ENCODE results near the gene GPRC5C.
A peak's percentile ranks its signal among the peaks of the same experiment; 100 is the strongest.

The GPRC5C gene

GRCh38 chr17:74478420-74479100, 46.7 kb downstream of the GPRC5C start:
- no peak overlapping the region for H3K4me3 ChIP-seq (ENCODE audit: low read depth, low read length)
- peak; percentile 87 for DNase-seq (ENCODE audit: low read depth)
- peak; percentile 93 for TF ChIP-seq MAX (IDR thresholded peaks at IDR 0.05; ENCODE audit: low read depth, low read length)
- TF ChIP-seq CTCF (IDR thresholded peaks at IDR 0.05; ENCODE audit: low read depth, low read length) = no peak
- TF ChIP-seq POLR2A (IDR thresholded peaks at IDR 0.05; ENCODE audit: extremely low read depth, insufficient read length) = no peak
- TF ChIP-seq MYC (IDR thresholded peaks at IDR 0.05; ENCODE audit: low read depth, low read length) = peak; percentile 70

- no peak for TF ChIP-seq CTCF (IDR thresholded peaks at IDR 0.05; ENCODE audit: low read depth, low read length)
- no peak for TF ChIP-seq MAX (IDR thresholded peaks at IDR 0.05; ENCODE audit: low read depth, low read length)
- no peak for TF ChIP-seq POLR2A (IDR thresholded peaks at IDR 0.05; ENCODE audit: extremely low read depth, insufficient read length)
- no peak for TF ChIP-seq MYC (IDR thresholded peaks at IDR 0.05; ENCODE audit: low read depth, low read length)
- no peak for DNase-seq (ENCODE audit: low read depth)
These were observed 48.4 kb downstream of the GPRC5C start for GRCh38 chr17:74480290-74480689.

GRCh38 chr17:74481621-74482020, 49.7 kb downstream of the GPRC5C start:
- no peak for TF ChIP-seq CTCF (IDR thresholded peaks at IDR 0.05; ENCODE audit: low read depth, low read length)
- no peak for TF ChIP-seq POLR2A (IDR thresholded peaks at IDR 0.05; ENCODE audit: extremely low read depth, insufficient read length)
- TF ChIP-seq MAX (IDR thresholded peaks at IDR 0.05; ENCODE audit: low read depth, low read length) = no peak
- TF ChIP-seq MYC (IDR thresholded peaks at IDR 0.05; ENCODE audit: low read depth, low read length) = no peak
- H3K4me3 ChIP-seq (ENCODE audit: low read depth, low read length) = no peak overlapping the region
- DNase-seq (ENCODE audit: low read depth) = no peak

More at GRCh38 chr17:74480290-74480689, 48.4 kb downstream of the GPRC5C start:
- no peak overlapping the region for H3K4me3 ChIP-seq (ENCODE audit: low read depth, low read length)

GRCh38 chr17:74484066-74484465, 52.2 kb downstream of the GPRC5C start:
- DNase-seq (ENCODE audit: low read depth) = no peak
- no peak overlapping the region for H3K4me3 ChIP-seq (ENCODE audit: low read depth, low read length)
- TF ChIP-seq MYC (IDR thresholded peaks at IDR 0.05; ENCODE audit: low read depth, low read length) (no peak), POLR2A (IDR thresholded peaks at IDR 0.05; ENCODE audit: extremely low read depth, insufficient read length) (no peak), CTCF (IDR thresholded peaks at IDR 0.05; ENCODE audit: low read depth, low read length) (no peak), MAX (IDR thresholded peaks at IDR 0.05; ENCODE audit: low read depth, low read length) (no peak)

- no peak for DNase-seq (ENCODE audit: low read depth)
- TF ChIP-seq MAX (IDR thresholded peaks at IDR 0.05; ENCODE audit: low read depth, low read length) (no peak), CTCF (IDR thresholded peaks at IDR 0.05; ENCODE audit: low read depth, low read length) (no peak), POLR2A (IDR thresholded peaks at IDR 0.05; ENCODE audit: extremely low read depth, insufficient read length) (no peak), MYC (IDR thresholded peaks at IDR 0.05; ENCODE audit: low read depth, low read length) (no peak)
- H3K4me3 ChIP-seq (ENCODE audit: low read depth, low read length) = no peak overlapping the region
These were observed 53.3 kb downstream of the GPRC5C start for GRCh38 chr17:74485022-74485743.

All from NB4 (cell line).